GM06990 (cell line): ENCODE results near the gene DTNA.

ENCODE experiments used
- DNase-seq: peaks from one replicate; pipeline ENCODE4 v3.0.0-alpha.2; 2011; ENCODE audit not compliant: insufficient read length; ENCODE audit errors: extremely low read depth
- H3K27me3 ChIP-seq: replicated peaks from 2 replicates; pipeline ENCODE4 v1.6.0; 2011; ENCODE audit warnings: low read length; ENCODE audit not compliant: control insufficient read depth, insufficient read depth
- H3K36me3 ChIP-seq: 2 replicates; pipeline ENCODE4 v1.5.1; 2011; ENCODE audit warnings: low read length; ENCODE audit not compliant: control insufficient read depth, insufficient read depth
- H3K4me3 ChIP-seq: replicated peaks from 2 replicates; pipeline ENCODE4 v1.5.1; 2011; ENCODE audit warnings: low read depth, mild to moderate bottlenecking, control low read depth, low read length
- CTCF ChIP-seq: IDR thresholded peaks from 2 replicates; pipeline ENCODE4 v1.5.1; 2011; ENCODE audit warnings: low read length, control low read depth, mild to moderate bottlenecking, inconsistent platforms; ENCODE audit not compliant: insufficient read depth, poor library complexity, severe bottlenecking

The DTNA gene

GRCh38 chr18:34694591-34695165 is 15.4 kb upstream of the DTNA start:
- Histone ChIP-seq H3K27me3 (no peaks in the 10 kb centered on the region), H3K4me3 (no peak overlapping the region), H3K36me3 (no peaks in the 10 kb centered on the region)
- no peak for TF ChIP-seq CTCF
- no peak for DNase-seq

GRCh38 chr18:34695310-34695709 is 14.8 kb upstream of the DTNA start:
- H3K4me3 ChIP-seq = no peak overlapping the region
- TF ChIP-seq CTCF = no peak
- H3K27me3 ChIP-seq = no peaks in the 10 kb centered on the region
- DNase-seq = no peak
- no peaks in the 10 kb centered on the region for H3K36me3 ChIP-seq

- DNase-seq = no peak
- Histone ChIP-seq H3K36me3 (no peaks in the 10 kb centered on the region), H3K27me3 (no peaks in the 10 kb centered on the region), H3K4me3 (no peak overlapping the region)
- no peak for TF ChIP-seq CTCF
These were observed 13.4 kb upstream of the DTNA start for GRCh38 chr18:34696671-34697070.

GRCh38 chr18:34697233-34697632 is 12.9 kb upstream of the DTNA start:
- no peak for TF ChIP-seq CTCF
- Histone ChIP-seq H3K36me3 (no peaks in the 10 kb centered on the region), H3K27me3 (no peaks in the 10 kb centered on the region), H3K4me3 (no peak overlapping the region)
- DNase-seq = no peak

- DNase-seq = no peak
- H3K4me3 ChIP-seq = no peak overlapping the region
- H3K27me3 ChIP-seq = no peaks in the 10 kb centered on the region
- TF ChIP-seq CTCF = no peak
- no peaks in the 10 kb centered on the region for H3K36me3 ChIP-seq
These were observed 12.2 kb upstream of the DTNA start for GRCh38 chr18:34697891-34698290.

GRCh38 chr18:34701911-34702310 is 8.2 kb upstream of the DTNA start:
- no peaks in the 10 kb centered on the region for H3K36me3 ChIP-seq
- no peak for DNase-seq
- no peak overlapping the region for H3K4me3 ChIP-seq
- H3K27me3 ChIP-seq = no peaks in the 10 kb centered on the region
- no peak for TF ChIP-seq CTCF
